GM18519 (cell line): Measurements from ENCODE around the gene NEK1.
"Not testable (repeated sequence)": the region's sequence is repeated elsewhere in the genome, so short reads cannot be mapped to it uniquely, and the experiment has no call there.

Experiments used
- ATAC-seq: cut with Tn5 transposase; IDR thresholded peaks from one replicate; pipeline ENCODE4 v1.9.1; 2021; ENCODE audit warnings: mild to moderate bottlenecking, moderate library complexity; ENCODE audit not compliant: unreplicated experiment, low FRiP score

The NEK1 gene

DNA sequence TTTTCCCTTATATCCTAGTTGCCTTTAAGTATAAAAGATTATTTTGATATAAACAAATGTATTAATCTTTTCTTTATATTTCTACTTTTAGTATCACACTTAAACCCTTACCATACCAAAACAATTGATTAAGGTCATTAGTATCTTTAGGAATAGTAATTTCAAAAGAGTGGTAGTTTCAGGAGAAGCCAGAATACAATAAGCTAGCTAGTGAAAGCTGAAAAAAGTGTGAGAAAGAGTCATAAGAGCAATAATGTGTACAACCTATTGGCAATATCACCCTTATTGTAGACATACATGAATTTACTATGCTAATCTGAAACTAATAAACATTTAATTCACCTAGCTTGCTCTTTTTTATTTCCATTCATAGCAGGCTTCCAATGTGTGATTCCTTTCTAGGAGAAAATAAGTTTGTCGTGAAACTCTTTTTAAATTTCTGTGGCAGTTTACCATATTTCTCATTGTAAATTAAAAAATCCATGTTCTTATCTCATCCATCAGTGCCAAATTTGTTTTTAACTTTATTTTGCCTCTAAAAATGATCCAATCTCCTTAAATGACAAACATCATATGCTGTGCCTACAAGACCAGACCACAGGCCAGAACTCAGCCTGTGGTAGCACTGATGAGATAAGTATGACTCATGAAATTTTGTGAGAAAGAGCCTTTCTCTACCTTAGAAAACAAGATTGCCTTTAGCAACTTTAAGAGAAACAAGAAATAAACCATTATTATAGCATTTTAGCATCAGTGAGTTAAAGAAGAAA, 8.1 kb downstream of the NEK1 start:
- peak; percentile 79 for ATAC-seq

GRCh38 chr4:169603312-169603711, 9.1 kb downstream of the NEK1 start:
- no peak for ATAC-seq

GRCh38 chr4:169601016-169601771, 11.2 kb downstream of the NEK1 start:
- ATAC-seq, result no peak

DNA sequence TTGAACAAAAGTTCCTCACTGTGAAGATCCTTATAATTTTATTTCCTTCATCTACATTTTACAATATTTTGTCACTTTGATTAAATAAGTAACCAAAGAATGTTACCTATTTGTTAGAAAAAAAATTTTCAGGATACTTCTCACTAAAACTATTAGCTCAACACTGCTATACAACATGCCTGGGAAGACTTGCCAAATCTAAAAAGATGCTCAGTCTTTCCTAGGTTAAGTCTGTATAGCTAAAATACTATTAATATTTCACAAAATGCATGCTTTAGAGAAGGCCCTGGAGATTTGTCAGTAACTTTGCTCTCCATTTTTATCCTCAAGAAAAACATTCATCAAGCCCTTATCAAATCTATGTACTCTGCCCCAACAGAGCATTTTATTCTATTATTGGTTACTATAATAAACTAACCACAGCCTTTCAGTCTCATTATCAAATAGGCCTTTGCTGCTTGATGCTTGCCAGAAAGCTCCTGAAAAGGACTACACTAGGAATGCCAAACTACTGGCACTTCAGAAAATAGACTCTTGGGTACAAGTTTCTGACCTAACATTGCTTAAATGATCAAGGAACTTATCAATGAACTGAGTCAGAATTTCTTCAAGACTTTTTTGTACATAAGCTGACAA, 17.7 kb downstream of the NEK1 start:
- no peak for ATAC-seq

DNA sequence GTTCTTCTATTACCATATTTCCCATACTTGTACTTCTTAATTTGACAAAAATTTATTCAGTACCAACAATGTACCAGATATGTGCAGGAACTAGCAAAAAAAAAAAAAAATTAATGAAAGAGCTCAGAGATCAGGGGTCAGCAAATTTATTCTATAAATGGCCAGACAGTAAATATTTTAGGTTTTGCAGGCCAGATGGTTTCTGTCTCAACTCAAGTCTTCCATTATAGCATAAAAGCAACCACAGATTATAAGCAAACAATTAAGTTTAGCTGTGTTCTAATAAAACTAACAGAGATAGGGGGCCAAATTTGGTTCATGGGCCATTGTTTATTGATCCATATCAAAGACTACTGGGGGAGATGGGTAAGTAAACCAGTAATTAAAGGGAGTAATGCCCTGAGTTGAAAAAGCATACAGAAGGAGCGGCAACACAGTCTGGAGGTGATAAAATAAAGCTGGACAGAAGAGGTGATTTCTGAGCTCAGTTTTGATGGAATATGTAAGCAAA, 19.3 kb downstream of the NEK1 start:
- ATAC-seq, result no peak

DNA sequence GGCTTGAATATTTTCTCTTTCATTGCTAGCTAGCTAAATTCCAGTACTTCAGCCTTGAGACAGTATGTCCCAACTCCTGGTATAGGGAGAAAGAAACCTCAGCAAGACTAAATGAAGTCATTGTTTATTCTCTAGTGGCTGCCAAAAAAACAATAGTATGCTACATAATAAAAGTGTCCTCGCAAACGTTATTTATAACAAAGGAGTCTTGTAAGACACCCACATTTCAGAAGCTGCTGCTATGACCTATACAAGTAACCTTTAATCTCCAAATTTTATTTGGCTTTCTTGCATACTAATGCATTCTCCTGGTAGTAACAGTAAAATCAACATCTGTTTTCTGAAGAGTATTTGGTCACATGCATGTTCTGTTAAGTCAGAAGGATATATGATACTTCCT, 28.8 kb downstream of the NEK1 start:
- no peak for ATAC-seq

DNA sequence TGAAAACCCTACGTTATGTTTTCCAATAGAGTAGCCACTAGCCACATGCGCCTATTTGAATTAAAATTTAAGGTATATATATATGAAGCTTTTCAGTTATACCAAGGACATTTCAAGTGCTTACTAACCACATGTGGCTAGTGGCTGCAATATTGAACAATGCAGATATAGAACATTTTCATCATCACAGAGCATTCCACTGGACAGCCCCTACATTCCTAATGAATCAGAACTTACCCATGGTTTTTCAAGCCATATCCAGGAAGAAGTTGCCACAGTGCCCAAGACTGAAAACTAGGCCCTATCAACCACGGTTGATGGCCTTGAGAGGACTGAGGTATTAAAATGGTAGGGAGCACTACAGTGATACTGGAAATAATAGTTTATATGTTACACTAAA, 29.7 kb downstream of the NEK1 start:
- ATAC-seq, result no peak

- peak; percentile 86 for ATAC-seq
Measured at GRCh38 chr4:169582203-169582602, 30.2 kb downstream of the NEK1 start.

DNA sequence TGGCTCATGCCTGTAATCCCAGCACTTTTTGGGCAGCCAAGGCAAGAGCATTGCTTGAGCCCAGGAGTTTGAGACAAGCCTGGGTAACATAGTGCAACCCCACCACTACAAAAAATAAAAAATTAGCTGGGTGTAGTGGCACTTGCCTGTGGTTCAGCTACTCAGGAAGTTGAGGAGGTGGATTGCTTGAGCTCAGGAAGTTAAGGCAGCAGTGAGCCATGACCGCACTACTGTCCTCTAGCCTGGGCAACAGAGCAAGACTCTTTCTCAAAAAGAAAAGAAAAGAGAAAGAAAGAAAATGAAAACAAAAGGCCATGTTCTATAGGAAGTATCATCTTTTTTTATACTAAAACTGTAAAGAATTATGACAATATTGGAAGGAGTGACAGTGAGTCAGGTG, 38.5 kb downstream of the NEK1 start:
- no peak for ATAC-seq

DNA sequence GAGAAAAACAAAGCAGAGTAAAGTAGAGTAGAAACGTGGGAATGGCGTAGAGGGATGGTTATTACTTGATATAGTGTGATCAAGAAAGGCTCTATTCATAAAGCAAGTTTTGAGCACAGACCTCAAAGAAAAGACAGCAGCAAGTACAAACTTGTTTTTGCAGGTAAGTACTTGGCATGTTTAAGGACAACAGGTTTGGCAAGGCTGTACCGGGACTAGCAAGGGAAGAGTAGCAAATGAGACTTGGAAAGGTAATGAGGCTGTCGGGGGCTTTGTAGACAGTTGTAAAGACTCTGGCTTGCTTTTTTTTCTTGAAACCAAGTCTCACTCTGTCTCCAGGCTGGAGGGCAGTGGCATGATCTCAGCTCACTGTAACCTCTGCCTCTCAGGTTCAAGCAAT, 40.9 kb downstream of the NEK1 start:
- ATAC-seq, result no peak

DNA sequence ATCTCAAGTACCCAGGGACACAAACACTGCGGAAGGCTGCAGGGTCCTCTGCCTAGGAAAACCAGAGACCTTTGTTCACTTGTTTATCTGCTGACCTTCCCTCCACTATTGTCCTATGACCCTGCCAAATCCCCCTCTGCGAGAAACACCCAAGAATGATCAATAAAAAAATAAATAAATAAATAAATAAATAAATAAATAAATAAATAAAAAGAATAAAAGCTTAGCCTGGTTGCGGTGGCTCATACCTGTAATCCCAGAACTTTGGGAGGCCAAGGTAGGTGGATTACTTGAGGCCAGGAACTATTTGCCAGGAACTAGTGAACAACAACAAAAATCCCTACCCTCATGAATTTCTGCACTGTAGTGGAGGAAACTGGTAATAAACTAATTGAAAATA, 41.4 kb downstream of the NEK1 start:
- ATAC-seq, result not testable (repeated sequence)

DNA sequence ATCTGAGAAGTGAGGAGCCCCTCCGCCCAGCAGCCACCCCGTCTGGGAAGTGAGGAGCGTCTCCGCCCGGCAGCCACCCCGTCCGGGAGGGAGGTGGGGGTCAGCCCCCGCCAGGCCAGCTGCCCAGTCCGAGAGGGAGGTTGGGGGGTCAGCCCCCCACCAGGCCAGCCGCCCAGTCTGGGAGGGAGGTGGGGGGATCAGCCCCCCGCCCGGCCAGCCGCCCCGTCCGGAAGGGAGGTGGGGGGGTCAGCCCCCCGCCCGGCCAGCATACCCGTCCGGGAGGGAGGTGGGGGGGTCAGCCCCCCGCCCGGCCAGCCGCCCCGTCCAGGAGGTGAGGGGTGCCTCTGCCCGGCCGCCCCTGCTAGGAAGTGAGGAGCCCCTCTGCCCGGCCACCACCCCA, 42.1 kb downstream of the NEK1 start:
- not testable (repeated sequence) for ATAC-seq

- ATAC-seq, result not testable (repeated sequence)
Measured at GRCh38 chr4:169569188-169569587, 43.2 kb downstream of the NEK1 start.

DNA sequence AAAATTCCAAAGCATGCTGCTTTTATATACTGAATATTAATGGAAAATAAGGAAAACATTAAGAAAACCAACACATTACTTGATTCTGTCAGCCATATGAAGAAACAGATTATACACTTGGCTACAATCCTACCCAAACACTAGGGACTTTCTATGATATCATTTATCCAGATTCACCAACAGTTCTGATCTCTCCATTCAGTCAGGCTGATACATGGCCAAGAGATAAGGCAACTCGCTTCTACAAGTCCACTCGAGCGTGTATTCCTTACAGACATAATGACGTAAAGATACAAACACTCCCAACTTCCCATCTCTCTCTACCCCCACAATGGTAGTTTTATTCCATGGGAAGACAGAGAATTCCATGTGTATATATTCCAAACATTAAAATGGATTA, 44.5 kb downstream of the NEK1 start:
- no peak for ATAC-seq

- ATAC-seq, result peak; percentile 84
Measured at GRCh38 chr4:169566021-169566818, 46.2 kb downstream of the NEK1 start.

GRCh38 chr4:169565606-169566005, 46.8 kb downstream of the NEK1 start:
- ATAC-seq, result no peak

DNA sequence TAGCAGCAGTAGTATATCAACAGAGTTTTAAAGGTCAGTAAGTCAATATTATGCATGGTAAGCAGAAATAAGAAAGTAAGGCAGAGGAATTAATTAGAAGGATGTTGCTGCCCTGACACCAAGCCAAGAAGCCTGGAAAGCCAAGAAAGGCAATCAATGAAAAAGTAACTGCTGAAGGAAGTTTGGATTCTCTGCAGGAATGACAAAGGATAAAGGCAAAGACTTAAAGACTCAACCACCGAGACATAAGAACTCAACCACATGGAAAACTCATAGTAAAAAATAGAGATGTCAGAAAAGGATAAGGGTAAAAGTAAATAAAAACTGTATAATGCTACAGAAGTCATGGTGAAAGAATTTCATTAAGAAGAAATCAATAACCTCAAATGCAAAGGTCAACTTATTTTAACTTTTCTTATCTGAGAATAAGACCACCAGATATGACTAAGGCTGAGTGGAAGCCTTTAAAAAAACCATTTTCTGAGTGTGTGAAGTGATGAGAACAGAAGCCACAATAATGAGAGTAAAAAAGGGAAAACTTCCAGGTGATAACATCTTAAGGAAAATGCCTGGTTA, 55.2 kb downstream of the NEK1 start:
- ATAC-seq, result no peak

DNA sequence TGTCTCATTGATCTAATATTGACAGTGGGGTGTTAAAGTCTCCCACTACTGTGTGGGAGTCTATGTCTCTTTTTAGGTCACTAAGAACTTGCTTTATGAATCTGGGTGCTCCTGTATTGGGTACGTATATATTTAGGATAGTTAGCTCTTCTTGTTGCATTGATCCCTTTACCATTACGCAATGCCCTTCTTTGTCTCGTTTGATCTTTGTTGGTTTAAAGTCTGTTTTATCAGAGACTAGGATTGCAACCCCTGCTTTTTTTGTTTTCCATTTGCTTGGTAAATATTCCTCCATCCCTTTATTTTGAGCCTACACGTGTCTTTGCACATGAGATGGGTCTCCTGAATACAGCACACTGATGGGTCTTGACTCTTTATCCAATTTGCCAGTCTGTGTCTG, 65.8 kb downstream of the NEK1 start:
- ATAC-seq, result not testable (repeated sequence)

GRCh38 chr4:169540774-169541173, 71.6 kb downstream of the NEK1 start:
- ATAC-seq, result no peak

DNA sequence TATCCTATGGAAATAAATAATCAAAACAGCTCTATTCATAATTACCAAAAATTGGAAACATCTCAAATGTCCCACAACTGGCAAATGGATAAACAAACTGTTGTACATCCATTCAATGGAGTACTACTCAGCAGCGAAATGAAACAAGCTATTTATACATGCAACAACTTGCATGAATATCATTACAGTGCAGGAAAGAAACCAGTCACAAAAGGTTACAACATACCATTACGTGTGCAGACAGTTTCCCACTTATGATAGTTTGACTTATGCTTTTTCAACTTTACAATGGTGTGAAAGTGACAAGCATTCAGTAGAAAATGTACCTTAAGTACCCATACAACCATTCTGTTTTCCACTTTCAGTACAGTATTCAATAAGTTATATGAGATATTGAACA, 82.3 kb downstream of the NEK1 start:
- ATAC-seq, result no peak
